SIG-M5 (cell line): Measurements from ENCODE around the gene SNCAIP.
"Not testable (repeated sequence)": the region's sequence is repeated elsewhere in the genome, so short reads cannot be mapped to it uniquely, and the experiment has no call there.

Experiments
- DNase-seq: peaks from one replicate; lab custom pipeline; 2025; lab: John Stamatoyannopoulos, UW

The SNCAIP gene

DNA sequence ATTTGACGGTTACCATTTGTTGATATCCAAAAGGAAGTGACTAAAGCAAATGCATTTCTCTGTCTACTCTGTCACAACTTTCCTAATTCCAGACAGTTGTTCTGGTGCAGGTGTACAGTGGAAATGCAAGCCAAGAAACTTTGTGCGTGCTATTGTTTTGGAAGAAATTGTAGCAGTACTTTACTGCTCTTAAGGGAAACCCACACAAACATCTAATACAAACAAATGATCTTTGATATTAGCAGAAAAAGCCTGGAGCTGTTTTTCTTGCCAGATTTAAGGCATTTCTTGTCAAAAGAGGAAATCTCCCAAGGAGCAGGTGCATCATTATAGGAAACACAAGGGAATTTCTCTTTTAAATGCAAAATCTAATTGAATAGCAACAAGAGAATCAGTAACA is 2.0 kb downstream of the SNCAIP start:
- no peak for DNase-seq

DNA sequence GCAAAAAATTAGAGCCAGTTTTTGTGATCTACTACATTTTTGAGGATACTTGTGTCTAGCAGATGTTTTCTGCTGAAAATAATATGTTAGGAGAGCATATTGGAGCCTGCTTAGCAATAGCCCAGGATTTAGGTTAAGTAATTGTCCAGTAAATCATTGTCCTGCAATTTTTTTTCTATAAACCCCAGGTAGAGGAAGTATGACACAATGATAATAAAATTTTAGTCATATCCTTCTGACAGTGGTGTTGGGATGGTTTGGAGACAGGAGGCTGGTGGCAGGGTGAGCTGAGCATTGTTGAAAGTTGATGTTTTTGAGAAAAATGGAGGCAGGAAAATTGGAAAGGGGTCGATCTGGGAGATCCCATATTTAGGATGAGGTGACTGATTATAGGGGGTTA is 3.5 kb downstream of the SNCAIP start:
- no peak for DNase-seq

DNA sequence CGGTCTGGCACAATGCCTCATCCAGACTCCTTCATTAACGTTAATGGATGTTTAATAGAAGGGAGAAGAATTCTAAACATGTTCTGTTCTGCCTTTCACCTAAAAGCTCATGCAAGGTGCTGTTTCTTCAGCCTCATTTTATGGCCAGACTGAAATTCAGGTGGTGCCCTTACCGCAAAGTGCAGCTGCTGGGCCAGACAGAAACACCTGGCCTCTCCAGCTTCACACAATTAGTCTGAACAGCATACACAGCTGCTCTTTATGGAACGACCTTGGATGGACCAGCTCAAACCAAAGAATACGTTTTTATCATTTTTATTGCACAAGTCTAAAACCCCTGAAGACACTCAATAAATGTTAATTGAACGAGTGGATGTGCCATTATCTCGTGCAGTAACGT is 4.6 kb downstream of the SNCAIP start:
- no peak for DNase-seq

DNA sequence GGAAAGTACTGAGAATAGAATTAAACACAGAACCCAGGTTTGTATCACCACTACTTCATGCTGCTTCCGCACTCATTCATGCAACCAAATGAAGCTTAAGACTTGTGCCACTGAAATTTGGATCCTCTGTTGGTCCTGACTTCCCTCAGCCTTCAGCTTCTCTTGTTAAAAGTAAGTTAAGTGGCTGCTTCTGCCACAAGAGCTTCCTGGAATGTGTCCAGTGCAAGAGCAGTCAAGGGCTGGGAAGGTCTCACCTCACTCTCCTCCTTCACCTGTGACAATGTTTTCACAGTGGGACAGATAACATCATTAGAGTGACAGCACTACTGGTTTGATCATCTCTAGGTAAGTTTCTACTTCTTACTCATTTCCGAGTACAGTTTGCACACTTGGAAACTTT is 7.9 kb downstream of the SNCAIP start:
- no peak for DNase-seq

DNA sequence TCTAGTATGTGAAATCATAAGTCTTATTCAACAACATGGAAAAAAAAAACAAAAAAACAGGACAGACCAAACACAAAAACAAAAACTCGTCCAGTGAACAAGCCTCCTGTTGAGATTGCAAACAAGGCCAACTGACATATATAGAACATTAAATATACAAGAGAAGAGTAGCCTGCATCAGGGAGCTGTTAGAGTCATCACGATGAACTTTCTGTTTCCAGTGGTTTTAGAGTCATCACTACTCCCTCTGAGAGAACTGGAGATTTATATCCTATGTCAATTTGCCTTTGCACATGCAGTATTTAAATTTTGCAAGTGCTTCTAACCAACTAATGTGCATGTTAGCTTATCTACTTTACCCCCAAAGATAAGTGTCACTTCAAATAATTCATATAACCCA is 9.9 kb downstream of the SNCAIP start:
- no peak for DNase-seq

DNA sequence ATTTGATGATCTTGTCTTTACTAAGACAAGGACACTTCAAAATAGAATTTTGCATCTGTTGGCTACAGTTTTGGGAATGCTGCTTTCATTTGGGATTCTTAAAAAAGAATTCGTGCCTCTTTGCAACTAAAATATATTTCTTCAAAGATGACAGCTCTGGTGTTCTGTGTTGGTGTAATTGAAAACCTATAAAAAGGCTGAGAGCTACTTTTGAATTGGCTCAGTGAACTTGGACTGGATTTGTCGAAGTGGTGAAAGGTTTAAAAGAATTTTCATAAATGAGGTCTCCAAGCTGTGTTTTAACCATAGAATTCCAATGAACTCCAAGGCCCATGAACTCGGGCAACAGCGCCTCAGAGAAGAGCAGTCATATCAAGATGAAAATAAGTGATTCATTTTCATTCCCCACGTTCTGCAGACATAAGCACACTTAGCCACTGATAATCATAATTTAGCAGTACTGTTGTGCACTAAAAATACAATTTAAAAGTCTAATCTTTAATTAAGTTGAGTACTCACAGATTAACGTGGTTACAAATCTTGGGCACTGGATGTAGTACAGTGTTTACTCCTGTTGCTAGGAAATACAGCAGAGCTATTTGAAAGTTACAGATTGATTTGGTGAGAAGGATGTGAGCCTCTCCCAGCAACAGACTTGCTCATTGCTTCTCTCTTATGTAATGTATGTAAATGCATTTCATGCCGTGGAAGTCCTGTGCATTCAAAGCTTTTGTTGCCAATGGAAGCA is 10.9 kb downstream of the SNCAIP start:
- DNase-seq: no peak

DNA sequence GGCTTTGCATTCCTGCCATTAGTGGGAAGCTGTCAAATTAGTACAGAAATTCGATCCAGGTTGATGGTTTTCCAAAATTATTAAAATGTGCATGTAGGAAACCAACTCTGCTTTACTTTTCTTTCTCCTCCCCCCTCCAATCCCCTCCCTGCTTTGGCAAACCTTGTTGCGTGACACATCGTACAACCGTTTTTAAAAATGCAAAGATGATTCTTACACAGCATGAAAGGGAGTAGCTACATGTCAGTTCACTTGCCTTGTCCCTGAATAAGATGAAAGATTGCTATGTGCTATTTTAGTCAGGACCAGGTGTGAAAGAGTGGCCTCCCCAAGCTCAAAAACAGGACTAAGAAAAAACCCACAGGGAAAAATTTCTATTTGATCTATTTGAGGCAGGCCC is 11.7 kb downstream of the SNCAIP start:
- no peak for DNase-seq

DNA sequence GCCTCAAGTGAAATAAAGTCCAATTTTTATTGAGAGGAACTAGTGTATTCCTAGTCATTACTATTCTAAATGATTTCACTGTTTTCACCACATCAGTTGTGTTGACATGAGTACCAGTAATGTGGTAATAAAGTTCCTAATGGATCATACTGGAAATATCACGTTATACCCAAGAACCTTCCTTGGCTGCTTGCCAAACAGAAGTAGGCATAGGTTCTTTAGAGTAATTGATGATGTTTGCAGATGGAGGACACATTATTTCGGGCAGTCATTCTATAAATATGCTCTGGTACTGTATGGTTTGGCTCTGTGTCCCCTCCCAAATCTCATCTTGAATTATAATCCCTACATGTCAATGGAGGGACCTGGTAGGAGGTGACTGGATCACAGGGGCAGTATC is 15.1 kb downstream of the SNCAIP start:
- DNase-seq: no peak

DNA sequence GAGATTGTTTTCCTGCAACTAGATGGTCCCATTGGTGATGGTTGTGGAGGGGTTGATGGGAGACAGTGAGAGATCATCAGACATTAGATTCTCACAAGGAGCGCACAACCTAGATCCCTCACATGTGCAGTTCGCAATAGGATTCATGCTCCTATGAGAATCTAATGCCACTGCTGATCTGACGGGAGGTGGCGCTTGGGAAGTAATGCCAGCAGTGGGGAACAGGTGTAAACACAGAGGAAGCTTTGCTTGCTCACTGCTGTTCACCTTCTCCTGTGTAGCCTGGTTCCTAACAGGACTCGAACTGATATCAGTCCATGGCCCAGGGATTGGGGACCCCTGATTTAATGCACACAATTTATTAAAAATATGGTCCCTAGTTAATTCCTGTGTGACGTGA is 18.8 kb downstream of the SNCAIP start:
- DNase-seq: no peak

DNA sequence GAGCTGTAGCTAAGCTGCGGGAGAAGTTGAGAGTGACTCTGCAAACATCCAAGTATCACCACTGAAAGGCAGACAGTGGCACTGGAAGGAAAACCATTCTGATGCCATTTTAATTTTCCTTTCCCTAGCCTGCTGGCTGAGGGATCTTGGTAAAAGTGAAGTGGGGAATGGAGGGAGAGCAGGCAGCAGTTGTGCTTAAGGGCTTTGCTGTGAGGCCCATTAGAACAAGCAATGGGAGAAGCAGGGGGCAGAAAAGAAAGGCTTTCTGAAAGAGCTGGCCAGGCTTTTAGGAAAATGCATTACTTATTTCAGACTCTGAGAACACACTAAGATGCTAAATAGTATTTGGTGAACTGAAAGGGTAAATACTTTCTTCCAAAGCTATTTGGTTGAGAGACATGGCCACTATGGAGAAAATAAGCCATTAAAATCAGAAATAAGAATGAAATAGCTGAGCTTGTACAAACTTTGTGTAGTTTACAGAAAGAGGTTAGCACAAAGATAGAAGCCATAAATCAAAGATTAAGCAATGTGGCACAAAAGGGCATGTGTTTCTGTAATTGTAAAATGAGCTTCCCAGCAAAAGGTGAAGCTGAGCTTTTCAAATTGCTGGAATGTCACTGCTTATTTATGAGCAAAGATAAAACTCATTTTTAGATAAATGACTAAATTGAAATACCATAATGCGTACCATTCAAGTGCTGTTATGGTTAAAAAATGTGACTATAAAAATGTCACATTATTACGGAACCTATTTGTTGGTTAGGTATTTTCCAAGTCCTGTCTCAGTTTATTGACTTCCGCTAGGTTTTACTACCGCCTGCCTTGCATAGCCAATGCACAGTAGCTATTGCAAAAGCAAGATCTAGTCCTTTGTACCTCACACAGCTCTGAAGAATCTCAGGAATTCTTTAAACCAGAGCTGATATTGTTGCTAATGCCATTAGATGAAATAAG is 20.8 kb downstream of the SNCAIP start:
- DNase-seq: no peak

DNA sequence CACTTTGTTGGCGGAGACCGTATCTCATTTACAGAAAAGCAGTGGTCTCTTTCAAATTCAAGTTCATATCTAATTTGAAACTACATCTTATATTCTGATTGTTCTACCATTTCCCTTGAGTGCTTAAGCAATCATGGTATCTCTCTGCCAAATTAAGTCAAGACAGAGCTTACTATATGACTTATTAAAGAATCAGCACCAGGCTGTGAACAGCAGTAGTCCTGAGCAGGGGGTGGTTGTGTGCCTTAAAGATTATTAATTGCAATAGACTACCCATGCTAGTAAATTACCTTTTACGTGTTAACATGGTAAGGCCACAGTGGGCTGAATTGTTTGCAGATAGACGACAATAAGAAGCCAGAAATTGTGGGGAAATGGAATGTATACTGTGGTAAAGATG is 21.5 kb downstream of the SNCAIP start:
- no peak for DNase-seq

DNA sequence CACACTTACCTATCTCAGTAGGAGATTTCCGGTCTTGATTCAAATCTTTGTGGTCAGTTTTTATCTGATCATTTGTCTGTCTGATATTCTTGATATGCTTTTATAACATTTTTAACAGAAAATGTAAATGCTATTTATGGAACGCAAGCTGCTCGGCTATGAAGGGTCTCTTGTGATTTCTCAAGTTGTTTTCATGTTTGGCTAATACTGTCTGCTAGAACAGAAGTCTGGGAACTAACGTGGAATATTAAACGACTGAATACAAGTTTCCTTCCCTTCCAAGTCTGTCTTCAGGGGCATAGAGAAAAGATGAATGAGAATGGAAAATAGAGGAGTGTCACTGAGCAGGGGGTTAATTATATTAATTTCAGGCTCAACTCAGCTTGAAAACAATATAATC is 27.6 kb downstream of the SNCAIP start:
- no peak for DNase-seq

DNA sequence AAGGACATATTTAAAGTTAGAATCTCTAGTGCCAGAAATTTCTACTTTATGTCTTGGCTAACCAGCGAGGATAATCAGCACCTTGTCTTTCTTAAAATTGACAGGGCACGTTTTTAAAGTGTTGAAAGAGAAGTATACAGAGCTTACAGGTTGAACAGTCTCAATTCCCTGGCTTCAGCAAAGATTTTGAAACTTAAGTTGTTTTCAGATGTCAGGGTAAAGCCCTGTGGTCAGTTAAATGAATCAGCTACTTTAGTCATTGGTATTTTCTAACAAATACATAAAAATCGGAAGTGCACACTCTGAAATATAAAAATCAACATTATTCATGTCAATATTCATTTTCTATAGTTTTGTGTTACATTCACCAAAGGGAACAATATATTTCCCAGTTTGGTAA is 29.1 kb downstream of the SNCAIP start:
- DNase-seq: no peak

DNA sequence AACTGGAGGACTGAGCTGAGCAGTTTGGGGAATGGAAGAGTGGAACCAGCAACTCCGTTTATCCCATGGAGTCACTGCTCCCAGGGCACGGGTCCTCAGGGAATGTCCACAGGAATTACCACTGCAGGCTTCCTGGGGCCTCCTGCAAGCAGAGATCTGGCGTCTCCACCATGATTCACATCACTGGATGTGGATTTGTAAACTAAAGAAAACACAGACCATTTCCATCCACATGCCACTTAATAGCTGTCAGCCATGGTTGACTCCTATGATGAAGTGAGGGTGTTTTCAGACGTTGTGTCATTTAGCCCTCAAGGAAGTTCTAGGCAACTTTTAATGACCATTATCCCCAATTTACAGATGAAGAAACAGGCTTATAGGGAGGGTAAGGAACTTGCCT is 30.2 kb downstream of the SNCAIP start:
- DNase-seq: no peak

DNA sequence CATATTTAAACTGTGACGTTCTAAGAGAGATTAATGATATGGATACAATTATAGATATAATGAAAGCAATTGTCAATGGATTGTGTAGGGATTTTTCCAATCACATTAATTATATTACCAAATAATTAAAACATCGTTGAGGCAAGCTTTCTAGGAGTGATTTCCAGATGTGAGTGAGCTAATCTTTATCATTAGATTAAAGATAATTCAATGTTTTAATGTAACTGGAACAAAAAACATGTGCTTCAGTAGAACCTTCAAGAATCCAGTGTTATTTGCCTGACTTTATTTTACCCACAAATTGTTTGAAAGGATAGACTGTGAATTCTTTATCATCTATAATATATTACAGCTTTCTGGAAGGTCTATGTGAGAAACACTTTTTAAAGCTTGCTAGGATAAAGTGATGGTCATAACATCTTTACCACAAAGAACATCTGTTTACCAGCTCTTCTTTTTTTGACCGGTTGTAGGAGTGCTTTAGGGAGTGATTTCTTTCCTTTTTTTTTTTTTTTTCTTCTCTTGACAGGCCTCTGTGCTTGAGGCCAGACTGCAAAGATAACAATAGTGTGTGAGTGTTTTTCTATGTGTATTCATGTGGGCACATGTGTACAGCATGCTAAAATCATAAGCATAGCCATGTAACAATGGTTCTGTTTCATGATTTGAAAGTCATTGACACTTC is 35.0 kb downstream of the SNCAIP start:
- DNase-seq: no peak

DNA sequence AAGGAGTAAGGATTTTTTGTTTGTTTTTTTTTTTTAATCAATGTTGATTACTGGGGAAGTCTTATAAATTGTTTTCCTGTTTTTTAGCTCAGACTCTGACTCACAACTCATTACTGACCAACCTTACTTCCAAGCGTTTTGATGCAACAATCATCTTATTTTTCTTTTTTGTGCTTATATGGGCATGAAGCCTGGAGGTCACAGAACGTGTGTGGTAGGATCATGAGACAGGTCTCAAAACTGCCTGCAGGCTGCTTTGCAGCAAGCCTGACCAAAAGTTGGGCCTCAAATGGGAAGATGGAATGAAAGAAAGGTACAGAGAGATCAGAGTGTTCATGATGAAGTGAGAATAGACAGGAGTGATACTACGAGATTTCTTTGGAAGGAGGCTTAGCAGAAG is 38.5 kb downstream of the SNCAIP start:
- DNase-seq: no peak

DNA sequence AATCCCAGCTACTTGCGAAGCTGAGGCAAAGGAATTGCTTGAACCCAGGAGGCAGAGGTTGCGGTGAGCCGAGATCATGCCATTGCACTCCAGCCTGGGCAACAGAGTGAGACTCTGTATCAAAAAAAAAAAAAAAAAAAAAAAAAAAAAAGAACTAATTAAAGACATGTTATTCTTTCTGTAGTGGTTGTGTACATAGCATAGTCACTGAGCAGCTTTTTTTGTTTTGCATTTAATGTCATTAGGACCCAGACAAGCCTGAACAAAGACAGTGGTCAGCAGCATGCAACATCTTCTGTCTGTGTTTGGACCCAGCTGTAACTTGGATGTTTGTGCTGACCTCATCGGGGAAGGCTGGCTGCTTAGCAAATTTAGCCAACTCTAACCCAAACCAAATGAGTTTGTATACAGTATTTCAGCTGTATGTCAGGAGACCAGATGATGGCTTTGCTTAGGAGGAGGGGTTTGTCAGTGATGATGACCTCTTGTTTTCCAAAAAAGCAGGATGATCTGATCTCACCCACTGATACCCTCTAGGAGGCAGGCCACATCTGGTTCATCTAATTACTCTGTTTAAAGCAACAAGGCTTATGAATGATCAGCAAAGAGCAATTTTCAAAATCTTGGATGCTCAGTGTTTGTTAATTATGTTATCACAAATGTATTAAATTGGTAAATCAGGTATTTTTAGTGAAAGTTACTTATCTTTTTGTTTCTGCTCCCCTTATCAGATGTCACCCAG is 39.5 kb downstream of the SNCAIP start:
- DNase-seq: no peak

DNA sequence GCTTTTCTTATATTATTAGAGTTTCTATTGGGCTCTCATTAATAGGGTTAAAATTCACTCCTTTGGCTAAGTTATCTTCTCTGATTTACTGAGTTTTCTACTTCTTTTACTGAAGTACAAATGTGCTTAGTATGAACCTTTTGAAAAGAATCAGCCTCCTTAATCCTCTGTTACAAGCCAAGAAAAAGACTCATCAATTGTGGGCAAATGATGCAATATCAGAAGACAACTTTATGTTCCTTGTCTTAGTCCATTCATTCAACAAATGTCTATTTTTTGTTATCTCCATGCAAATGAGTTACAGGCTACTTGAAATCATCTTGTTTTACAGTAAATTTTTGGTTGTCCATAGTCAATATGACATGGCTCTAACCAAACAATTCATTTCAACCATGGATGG is 40.3 kb downstream of the SNCAIP start:
- no peak for DNase-seq

DNA sequence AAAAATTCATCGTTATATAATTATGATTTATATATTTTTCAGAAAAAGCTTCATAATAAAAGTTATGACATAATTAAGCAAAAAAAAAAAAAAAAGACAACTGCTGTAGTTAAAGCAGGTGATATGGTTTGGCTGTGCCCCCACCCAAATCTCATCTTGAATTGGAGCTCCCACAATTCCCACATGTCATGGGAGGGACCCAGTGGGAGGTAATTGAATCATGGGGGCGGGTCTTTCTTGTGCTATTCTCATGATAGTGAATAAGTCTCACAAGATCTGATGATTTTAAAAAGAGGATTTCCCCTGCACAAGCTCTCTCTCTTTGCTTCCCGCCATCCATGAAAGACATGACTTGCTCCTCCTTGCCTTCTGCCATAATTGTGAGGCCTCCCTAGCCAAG is 41.3 kb downstream of the SNCAIP start:
- not testable (repeated sequence) for DNase-seq

DNA sequence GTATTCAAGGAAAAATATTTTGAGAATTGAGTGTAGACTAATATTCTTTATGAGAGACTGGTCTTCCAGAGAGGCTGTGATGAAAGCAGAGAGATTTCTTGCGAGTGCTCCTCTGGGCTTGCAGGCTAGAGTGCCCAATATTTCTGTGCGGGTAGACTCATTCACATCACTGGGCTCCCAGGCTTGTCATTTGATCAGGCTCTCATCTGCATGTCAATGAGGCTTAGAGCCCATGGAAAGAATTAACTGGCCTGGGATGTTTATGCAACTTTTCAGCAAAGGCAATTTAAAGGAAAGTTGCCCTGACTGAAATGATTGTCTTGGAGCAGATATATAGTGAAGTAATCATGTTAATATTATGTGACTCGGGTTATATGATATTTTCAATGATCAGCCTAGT is 42.3 kb downstream of the SNCAIP start:
- DNase-seq: no peak

DNA sequence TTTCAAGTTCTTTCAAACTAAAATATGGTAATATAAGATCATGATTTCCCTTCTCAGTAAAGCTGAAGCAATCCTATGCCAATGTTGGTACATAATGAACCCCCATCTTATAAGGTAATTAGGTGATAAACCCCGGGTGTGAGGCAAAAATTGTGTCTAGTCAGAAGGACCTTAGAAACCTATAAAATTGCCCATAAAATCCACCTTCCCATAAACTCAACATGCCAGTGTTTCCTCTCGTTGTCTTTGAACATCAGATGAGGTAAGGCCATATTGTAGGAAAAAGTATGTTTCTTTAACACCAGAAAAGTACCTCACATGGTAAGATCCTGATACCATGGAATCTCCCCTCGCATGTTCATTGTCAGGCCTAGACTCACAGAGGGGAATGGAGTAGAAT is 43.3 kb downstream of the SNCAIP start:
- DNase-seq: no peak

DNA sequence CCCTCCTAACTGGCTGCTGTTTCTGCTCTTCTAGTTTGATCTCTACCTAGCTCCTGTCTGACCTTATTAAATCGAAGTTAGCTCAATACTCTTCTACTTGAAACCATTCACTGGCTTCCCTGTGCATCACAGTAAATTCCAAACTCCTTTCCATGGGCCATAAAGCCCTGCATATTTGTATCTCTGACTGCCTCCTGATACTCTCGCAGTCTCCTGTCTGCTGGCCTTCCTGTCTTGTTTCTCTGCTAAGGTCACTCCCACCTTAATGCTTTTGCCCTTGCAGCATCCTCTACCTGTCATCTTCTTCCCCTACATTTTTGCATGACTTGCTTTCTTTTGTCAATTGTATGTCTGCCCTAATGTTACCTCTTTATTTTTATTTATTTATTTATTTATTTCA is 44.8 kb downstream of the SNCAIP start:
- DNase-seq: no peak
